Islet precursor cell (in vitro differentiated cells): ENCODE results near the gene MRPL20.
"Not testable (repeated sequence)": the region's sequence is repeated elsewhere in the genome, so short reads cannot be mapped to it uniquely, and the experiment has no call there.

Source experiments
- DNase-seq: peaks from one replicate; pipeline ENCODE4 v3.0.0-alpha.2; 2018

Gene MRPL20

DNA sequence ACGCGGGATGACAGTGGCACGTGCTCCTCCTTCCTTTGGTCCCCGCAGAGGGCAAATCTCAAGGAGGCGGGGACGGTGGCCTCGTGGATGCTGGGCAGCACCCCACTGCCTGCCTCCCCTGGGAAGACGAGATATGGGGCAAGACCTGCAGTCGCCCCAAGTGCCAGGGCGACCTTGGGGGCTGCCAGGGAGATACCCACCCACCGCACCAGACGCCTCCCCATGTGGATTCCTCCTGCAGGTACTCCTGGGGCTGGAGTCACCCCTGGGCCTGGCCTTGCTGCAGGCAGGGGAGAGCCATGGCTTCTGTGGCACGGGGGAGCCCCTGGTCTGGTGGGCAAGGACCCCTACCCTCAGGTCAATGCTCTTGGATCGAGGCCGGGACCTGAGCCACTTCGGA, 26.2 kb downstream of the MRPL20 start:
- no peak for DNase-seq

DNA sequence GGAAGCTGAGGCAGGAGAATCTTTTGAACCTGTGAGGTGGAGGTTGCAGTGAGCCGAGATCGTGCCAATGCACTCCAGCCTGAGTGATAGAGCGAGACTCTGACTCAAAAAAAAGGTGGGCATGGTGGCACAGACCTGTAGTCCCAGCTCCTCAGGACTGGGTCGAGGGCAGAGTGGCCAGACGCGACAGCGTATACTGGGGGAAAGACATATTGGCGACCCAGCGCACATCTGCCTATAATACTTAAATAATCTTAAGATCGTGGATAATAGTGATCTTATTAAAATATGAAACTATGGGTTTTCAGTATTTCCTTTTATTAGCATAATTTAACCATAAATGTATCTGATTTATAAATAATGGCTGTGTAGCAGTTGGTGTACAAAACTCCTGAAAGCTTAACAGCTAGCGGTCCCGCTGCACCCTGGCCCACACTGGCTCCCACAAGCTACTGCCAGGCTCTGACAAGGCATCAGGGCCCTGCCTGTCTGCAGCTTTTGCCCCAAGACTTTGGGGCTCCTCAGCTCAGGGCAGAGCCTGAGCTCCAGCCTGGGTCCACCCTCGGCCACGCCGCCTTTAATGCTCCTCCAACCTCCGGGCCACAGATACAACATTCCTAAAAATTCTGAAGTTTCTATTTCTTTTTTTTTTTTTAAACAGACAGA, 29.4 kb downstream of the MRPL20 start:
- no peak for DNase-seq

DNA sequence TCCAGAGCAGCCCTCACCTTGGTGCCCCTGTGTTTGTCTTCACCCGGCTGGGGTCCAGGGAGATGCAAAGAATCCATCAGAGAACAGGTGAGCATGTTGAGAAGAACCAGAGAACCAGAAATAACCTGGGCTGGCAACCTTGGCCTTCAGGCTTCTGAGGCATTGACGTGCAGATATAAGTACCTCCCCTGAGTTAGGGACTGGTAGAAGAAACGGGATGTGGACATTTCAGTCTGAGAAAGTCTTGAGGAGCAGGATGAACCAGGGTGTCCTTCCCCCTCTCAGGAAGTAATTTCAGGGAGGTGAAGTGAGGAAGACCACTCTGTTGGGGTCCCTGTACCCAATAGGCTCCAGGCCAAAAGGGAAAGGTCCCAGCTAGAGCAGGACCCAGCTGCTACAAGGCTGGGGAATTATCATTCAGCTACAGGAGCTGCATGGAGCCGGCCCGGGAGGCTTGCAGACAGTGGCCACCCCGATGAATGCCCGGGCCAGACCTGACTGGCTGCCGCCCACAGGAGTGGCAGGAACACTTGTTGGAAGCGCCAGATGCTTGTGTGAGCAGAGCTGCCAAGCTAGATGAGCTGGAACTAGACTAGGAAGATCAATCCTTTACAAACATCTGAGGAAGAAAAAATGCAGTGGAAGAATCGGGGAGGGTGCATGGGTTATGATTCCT, 30.4 kb downstream of the MRPL20 start:
- no peak for DNase-seq

DNA sequence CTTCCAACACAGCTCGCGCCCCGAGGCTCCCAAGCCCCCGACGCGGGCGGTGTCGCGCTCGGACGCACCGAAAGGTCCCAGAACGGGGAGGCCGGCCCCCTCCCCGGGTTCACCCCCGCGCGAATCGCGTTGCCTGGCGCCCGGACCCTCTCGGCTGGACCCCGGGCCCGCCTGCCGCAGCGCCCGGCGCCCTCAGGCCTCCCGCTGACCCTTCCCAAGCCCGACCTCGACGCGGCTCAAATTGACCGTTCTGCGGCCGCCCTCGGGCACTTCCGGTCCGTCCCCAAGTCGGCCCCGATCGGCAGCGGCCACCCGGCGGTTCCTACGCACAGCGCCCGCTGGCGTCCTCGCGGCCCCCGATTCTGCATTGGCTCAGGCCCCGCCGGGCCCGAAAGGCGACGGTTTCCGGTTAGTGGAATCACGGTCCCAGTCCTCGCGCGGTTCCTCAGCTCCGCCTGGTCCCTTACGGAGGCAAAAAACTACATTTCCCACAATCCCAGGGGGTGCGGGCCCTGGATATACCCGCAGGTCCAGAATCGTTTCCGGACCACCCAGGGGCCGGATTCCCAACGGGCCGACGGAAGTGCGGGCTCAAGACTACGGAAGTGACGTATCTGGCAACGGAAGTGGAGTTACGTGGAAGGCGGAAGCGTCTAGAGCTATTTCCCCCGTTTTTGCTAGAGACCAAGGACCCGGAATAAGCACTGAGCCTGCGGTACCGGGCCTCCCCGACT, 32.0 kb downstream of the MRPL20 start, which contains the start of gene AURKAIP1:
Gene AURKAIP1, minus strand, starts transcription at position 279 of the 734 bp plus-strand sequence. CDS start 451 bp downstream, outside the sequence.
- DNase-seq = peak; percentile 100

DNA sequence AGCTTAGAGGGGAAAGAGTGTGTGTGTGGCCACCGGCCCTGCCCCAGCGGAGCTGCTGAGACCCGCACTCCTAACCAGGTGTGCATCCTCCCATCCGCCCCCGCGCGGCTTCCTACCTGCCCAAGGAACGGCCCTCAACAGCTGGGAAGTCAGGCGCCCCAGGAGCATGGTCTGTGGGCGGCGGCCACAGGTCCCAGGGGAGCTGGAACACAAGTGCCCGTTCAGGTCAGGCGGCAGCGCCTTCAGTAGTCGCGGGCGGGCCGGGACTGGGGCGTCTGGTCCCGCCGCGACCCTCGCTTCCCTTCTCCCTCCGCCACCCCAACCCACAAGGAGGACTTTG, 32.5 kb downstream of the MRPL20 start:
- DNase-seq = no peak

DNA sequence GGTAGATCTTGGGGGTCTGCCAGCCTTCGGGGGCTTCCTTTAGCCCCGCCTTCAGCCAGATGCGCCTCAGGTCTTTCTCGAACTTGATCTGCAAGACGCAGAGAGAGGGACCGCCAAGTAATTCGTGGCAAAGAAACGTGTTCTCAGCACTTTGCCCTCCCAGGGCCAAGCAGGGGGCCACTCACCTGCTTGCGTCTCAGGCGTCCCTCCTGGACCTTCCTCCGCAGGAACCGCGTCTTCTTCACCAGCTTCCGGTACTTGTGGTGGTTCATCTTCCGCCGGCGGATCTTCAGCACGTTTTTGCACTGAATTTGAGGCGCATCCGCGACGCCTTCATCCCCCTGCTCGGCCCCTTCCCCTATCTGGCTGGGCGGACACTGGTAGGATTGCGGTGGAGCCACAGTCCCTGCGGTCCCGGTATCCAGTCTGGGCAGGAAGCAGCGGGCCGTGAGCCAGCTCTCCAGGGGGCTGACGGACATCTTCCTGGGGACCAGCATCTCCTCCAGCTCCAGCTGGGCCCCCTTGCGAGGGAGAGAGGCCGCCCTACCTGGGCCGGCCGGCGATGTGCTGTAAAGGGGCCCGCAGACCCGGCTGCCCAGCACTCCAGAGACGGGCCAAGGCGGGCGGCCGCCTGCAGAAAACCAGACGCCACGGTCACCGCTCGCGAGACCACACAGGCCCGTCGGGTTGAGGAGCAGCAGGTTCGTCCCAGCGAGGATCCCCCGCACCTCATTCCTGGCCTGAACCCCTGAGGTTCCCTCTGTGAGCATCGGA, 33.1 kb downstream of the MRPL20 start:
- no peak for DNase-seq

DNA sequence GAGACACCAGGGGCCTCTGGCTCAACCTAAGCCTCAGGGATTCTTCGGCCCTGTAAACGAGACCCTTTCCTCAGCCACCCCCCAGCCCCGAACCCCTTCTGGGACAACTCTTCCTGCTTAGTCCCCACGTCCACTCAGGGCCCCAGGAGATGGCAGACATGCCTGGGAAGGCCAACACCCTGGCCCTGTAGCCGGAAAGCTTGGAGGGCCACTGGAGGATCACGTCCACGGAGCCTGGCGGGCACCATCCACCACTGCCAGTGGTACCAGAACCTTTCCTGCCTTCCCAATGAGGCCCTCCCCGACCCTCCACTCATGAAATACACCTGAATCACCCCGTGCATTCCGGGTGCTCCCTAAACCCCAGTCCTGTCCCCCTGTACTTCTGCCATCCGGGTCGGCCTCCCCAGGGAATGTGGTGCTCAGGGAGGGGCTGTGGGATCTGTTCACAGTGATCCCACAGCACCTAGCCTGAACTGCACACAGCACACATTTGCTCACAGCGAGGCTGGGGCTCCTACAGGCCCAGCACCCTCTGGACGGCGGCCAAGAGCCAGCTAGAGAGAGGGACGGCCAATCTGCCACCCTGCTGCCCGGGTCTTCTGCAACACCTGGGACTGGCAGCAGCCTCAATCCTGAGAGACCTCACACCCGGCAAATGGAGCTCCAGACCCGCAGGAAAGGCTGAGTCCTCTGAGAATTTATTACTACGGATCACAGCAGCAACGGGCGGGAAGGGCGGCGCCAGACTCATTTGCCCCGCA, 33.9 kb downstream of the MRPL20 start:
- DNase-seq = no peak

DNA sequence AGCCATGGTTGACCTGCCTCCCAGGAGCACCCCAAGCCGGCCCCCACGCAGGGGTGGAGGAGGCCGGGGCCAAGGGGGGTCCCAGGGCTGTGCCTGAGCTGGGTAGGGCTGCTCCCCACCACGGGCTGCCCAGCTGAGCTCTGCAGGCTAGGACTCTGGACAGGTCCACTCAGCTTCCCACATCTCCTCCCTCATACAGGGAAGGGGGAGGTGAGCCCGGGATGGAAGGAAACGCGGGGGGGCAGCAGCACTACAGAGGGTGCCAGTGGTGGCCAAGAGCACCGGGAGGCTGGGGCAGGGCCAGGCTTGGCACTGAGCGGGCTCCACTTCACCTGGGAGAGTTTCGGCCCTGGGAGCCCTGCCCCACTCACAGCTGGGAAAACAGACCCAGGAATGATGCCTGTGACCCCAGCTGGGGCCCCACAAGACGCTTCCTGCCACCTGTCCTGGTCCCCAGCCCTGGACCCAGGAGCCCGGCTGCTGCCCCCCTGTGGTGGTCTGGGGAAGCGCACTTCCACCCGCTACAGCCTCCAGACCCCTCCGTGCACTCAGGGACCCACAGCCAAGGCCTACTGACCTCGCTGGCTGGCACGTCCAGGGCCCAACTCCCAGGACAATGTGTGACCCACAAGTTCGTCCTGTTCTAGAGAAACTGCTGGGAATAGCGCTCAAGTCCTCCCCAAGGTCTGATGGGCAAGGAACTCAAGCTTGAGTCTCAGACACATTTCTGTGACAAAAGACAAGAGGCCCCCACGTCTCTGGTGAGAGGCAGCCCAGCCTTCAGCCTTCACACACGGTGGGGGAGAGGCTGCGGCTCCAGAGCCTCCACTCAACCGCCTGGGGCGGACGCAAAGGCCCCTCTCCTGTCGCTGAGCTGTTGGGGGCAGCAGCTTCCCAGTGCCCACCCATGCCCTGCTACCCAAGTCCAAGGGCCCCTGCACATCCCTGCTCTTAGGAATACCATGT, 35.1 kb downstream of the MRPL20 start:
- DNase-seq = peak; percentile 86

DNA sequence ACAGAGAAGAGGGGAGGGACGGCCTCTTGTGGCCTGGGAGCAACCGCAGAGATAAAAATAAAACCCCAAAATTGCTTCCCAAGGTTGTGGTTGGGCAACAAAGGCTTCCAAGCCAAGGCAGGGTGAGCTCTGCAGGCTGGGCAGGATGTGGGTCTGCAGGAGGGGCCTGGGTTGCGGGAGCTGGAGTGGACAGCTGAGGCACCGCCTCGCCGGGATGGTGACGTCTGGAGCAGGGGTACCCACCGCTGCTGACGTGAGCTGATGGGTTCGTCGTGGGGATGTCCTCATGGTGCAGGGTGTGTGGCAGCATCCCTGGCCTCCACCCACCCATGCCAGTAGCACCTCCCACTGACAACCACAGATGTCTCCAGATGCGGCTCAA, 35.7 kb downstream of the MRPL20 start:
- DNase-seq = no peak

DNA sequence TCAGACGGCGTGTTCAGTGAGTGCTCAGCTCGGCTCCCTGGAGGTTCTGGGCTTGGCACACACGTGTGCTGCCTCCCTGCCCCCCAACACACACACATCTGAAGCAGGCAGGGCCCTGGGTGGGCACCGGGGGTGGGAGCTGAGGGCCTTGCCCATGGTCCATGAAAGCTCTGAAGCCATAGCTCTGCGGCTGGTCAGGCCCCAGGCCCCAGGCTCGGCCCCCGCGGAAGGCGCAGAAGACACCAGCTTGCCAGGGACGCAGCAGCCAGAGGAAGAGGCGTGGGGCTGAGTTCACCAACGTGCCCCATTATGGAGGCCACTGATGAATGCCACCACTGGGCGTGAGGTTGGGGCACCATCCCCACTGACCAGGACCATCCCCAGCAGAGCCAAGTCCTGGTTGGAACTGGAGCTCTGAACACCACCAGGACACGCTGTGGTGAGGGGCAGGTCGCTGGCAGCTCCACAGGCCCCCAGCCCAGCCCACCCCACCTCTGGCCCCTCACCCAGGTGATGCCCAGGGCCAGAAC, 36.3 kb downstream of the MRPL20 start:
- DNase-seq = no peak

DNA sequence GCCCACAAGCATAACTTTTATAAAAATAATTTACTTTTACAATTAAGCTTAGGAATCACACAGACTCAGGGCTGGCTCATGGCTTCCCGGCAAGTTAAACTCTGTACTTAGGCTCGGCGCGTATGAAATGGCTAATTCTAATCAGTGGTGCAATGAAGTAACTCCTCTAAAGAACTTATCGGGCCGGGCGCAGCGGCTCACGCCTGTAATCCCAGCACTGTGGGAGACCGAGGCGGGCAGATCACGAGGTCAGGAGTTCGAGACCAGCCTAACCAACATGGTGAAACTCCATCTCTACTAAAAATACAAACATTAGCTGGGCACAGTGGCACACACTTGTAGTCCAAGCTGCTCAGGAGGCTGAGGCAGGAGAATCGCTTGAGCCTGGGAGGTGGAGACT, 37.0 kb downstream of the MRPL20 start:
- DNase-seq = not testable (repeated sequence)

DNA sequence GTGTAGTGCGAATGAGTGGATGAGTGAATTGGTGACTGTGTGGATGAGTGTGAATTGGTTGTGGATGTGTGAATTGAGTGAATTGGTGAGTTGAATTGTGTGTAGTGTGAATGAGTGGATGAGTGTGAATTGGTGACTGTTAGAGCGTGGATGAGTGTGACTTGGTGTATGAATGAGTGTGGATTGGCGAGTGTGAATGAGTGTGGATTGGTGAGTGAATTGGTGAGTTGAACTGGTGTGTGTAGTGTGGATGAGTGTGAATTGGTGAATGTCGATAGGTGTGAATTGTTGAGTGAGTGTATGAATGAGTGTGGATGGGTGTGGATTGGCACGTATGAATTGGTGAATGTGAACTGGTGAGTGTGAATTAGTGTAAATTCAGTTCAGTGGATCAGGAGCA, 39.8 kb downstream of the MRPL20 start:
- no peak for DNase-seq

DNA sequence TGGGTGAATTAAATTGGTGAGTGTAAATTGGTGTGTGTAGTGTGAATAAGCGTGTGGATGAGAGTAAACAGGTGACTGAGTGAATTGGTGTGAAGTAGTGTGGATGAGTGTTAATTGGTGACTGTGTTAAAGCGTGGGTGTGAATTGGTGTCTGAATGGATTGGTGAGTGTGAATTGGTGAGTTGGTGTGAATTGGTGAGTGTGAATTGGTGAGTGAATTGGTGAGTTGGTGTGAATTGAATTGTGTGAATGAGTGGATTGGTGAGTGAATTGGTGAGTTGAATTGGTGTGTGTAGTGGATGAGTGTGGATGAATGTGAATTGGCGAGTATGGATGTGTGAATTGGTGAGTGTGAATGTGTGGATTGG, 40.4 kb downstream of the MRPL20 start:
- DNase-seq = no peak

DNA sequence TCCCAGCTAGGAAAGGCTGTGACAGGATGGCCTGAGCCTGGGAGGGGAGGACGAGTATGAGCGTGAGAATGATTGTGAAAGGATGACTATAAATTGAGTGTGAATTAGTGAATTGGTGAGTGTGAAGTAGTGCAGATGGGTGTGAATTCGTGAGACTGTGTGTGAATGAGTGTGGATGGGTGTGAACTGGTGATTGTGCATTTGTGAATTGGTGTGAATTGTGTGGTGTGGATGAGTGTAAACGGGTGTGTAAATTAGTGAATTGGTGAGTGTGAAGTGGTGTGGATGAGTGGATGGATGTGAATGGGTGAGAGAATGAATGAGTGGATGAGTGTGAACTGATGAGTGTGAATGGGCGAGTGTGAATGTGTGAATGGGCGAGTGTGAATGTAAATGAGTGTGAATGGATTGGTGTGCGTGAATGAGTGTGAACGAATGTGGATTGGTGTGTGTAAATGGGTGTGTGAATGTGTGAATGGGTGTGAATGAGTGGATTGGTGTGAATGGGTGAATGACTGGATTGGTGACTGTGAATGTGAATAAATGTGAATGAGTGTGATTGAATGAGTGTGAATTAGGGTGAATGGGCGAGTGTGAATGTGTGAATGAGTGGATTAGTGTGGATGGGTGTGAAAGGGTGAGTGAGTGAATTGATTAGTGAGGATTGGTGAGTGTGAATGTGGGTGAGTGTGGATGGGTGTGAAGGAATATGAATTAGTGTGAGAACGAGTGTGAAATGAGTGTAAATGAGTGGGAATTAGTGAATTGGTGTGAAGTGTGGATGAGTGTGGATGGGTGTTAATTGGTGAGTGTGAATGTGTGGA, 41.0 kb downstream of the MRPL20 start:
- DNase-seq = no peak

DNA sequence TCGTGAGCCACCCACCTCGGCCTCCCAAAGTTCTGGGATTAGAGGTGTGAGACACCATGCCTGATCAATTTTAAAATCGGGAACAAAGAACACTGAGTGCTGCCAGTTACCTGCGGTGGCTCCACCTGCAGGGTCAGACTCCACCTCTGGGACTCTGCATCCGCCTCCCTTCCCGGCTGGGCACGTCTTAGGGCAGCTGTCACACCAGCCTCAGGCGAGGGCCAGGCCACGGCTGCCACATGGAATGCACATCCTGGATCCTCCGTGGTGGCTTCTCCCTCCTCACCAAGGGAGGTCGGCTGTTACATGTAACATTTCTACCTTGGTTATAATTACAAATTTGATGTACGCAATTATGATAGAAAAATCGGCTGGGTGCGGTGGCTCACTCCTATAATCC, 42.8 kb downstream of the MRPL20 start:
- DNase-seq = no peak

DNA sequence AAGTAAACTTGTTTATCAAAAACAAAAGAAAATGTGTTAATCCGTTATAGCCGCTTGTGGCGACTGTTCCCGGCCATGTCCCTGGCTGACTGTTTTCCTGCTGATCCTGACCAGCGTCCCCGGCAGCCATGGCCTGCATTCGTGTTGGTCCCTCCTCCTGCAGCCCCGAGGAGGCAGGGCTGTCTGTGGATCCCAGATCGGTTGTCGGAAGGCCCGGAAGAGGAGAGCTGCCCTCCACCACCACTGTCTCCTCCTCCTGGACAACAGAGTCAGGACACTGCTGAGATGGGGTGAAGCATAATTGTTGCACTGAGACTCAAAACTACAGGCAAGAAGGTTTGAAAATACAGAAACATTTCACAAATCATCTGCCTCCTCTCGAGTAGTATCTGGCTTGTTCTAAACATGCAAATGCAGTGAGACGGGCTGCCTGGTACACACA, 45.1 kb downstream of the MRPL20 start:
- DNase-seq = peak; percentile 89

DNA sequence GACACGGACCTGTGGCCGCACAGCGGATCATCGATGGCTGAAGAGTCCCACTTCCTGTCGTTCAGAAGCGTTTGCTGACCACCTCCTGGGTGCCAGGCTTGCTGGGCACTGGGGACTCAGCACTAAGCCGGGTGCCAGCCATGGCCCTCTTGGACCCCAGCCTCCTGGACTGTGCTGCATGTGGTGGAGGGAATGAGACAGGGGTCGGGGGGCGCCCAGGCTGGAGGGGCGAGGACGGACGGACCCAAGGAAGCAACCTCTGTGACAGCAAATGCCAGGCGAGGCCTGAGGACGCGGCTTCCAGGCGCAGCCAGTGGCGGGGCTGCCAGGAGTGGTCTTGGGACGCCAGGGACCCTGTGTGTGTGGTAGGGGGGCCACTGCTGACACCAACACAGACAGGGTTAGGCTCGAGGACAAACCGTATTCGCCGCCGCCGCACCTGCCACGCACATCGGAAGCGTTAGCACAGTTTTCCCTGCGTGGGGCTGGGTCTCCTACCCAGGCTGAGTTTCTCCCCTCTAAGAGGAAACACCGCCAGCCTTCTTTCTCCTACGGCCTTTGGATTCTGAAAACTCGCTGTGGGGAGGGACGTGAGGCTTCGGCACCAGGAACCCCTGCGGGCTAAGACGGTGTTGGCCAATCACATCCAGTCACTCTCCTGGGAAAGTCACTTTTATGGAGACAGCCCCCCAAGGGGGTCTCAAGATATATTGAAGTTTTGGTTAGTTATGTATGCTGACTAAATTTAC, 45.7 kb downstream of the MRPL20 start:
- no peak for DNase-seq

DNA sequence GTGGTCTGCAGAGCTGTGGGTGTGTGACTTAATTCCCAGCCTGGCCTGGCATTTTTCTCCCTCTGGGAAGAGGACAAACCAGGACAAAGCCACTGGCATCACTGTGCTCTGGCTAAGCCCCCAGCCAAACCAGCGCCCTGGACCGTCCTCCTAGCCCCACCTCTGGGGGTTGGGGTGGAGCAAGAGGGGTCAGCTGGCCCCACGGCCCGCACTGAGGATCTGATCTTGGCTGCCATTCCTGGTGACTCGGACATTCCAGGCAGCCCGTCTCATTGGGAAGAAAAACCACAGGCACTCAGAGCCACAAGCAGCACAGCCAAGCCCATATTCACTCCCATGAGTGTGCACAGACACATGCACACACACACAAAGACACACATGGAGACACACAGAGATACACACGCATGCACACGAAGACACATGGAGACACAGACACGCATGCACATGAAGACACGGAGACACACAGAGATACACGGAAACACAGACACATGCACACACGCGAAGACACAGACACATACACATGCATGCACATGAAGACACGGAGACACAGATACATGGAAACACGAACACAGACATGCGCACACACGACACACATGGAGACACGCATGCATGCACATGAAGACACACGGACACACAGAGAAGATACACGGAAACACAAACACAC, 46.5 kb downstream of the MRPL20 start:
- DNase-seq = peak; percentile 99
